ENCODE data around the gene GADL1.

GADL1 gene

GRCh38 chr3:30693470-30694120 is 200.9 kb downstream of the GADL1 start:
- DNase-seq (ENCODE audit: low spot score), result peak; percentile 86

GRCh38 chr3:30692498-30693130 is 201.8 kb downstream of the GADL1 start:
- DNase-seq (ENCODE audit: low spot score), result peak; percentile 33

GRCh38 chr3:30691944-30692343 is 202.5 kb downstream of the GADL1 start:
- DNase-seq (ENCODE audit: low spot score), result no peak

GRCh38 chr3:30691249-30691880 is 203.1 kb downstream of the GADL1 start:
- no peak for DNase-seq (ENCODE audit: low spot score)

- DNase-seq (ENCODE audit: low spot score), result no peak
Measured at GRCh38 chr3:30690199-30690598, 204.3 kb downstream of the GADL1 start.

GRCh38 chr3:30688776-30689641 is 205.5 kb downstream of the GADL1 start:
- DNase-seq (ENCODE audit: low spot score), result no peak

GRCh38 chr3:30687930-30688570 is 206.4 kb downstream of the GADL1 start:
- no peak for DNase-seq (ENCODE audit: low spot score)

- no peak for DNase-seq (ENCODE audit: low spot score)
Measured at GRCh38 chr3:30686799-30687198, 207.7 kb downstream of the GADL1 start.

- DNase-seq (ENCODE audit: low spot score), result no peak
Measured at GRCh38 chr3:30686176-30686575, 208.3 kb downstream of the GADL1 start.

- DNase-seq (ENCODE audit: low spot score), result no peak
Measured at GRCh38 chr3:30685267-30685667, 209.2 kb downstream of the GADL1 start.

- DNase-seq (ENCODE audit: low spot score), result no peak
Measured at GRCh38 chr3:30684356-30684755, 210.1 kb downstream of the GADL1 start.

GRCh38 chr3:30683769-30684168 is 210.7 kb downstream of the GADL1 start:
- no peak for DNase-seq (ENCODE audit: low spot score)

- DNase-seq (ENCODE audit: low spot score), result no peak
Measured at GRCh38 chr3:30682434-30683155, 211.9 kb downstream of the GADL1 start.

- peak; percentile 61 for DNase-seq (ENCODE audit: low spot score)
Measured at GRCh38 chr3:30681649-30682211, 212.7 kb downstream of the GADL1 start.

GRCh38 chr3:30680789-30681648 is 213.4 kb downstream of the GADL1 start:
- peak; percentile 95 for DNase-seq (ENCODE audit: low spot score)

GRCh38 chr3:30679045-30679444 is 215.4 kb downstream of the GADL1 start:
- no peak for DNase-seq (ENCODE audit: low spot score)

GRCh38 chr3:30677347-30677685 is 217.1 kb downstream of the GADL1 start:
- DNase-seq (ENCODE audit: low spot score), result no peak

- DNase-seq (ENCODE audit: low spot score), result no peak
Measured at GRCh38 chr3:30676424-30677346, 217.8 kb downstream of the GADL1 start.
